Effector CD4-positive, alpha-beta T cell (primary cell): Measurements from ENCODE around the gene IL1A. TPM values are rescaled to one million over a fixed set of nuclear protein-coding genes. Genes with fewer than 3 reads are reported as not detected.
"Not testable (repeated sequence)": the region's sequence is repeated elsewhere in the genome, so short reads cannot be mapped to it uniquely, and the experiment has no call there.

Source experiments
- DNase-seq: peaks from one replicate; pipeline ENCODE4 v3.0.0-alpha.2; 2020
- total RNA-seq: gene quantifications from one replicate; lab custom pipeline; 2026; lab: John Stamatoyannopoulos, UW

The IL1A gene, protein sequence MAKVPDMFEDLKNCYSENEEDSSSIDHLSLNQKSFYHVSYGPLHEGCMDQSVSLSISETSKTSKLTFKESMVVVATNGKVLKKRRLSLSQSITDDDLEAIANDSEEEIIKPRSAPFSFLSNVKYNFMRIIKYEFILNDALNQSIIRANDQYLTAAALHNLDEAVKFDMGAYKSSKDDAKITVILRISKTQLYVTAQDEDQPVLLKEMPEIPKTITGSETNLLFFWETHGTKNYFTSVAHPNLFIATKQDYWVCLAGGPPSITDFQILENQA
- not detected for total RNA-seq

DNA sequence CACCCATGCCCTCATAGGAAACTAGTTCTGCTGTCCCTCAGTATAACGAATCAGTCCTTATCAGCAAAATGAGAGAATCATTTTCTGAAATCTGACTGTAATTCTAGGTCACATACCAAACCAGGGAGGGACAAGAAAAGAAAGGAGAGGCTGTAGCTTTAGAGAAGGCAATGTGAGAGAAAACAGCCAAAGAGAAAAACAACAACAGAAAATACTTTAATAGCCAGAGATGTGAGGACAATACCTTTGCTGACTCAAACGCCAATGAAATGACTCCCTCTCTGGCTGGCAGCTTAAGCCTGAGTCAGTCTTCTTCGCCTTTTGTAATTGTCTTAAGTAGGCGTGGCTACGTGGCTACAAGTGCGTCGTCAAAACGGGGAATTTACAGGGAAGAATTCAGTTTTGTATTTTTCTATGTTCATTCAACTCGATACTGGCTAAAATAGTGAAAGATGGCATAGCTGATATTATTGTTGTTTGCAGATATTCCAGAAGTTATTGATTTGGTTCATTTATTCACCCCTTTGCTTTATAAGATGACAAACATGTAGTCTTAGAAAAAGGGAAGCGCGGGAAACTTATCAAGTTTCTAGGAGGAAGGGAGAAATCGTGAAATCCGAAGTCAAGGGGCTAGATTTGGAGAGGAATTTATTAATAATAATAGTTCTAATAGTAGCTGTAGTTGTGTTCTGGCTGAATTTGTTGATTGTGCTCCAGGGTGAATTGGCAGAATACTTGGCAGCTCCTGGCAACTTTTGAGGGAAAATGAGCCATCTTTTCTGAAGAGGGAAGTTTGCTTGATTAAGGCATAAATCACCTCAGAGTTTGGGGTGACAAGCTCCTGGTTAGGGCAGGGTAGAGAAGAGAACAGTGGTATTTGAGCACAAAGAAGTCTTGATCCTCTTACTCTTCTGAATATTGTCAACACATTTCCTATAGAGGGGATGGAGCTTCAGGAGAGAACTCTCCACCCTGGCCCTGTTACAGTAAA is at the start of gene IL1A:
Gene IL1A (minus strand): TSS at position 295 of the 991 bp plus-strand sequence. CDS start 723 bp downstream, outside the sequence.
- DNase-seq = no peak

DNA sequence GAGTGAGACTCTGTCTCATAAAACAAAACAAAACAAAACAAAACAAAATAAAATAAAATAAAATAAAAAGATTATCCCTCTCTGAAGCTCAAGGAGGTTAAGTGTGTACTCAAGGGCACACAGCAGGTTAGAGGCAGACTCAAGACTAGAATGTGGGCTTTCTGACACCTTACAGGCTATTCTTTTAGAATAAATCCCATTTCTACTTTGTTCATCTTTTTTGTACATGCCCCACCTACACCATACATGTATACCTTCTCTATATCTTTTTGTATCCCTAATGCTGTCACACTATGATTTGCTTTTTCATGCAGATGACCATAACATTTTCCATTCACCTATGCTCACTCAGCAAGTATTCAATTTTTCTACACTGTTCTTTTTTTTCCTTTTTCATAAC is 49.7 kb upstream of the IL1A start:
- no peak for DNase-seq

DNA sequence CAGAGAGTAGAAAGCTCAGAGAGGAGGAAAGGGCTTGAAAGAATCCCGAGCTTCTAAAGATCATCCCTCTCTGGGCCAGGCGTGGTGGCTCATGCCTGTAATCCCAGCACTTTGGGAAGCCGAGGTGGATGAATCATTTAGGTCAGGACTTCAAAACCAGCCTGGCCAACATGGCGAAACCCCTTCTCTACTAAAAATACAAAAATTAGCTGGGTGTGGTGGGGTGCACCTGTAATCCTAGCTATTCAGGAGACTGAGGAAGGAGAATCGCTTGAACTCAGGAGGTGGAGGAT is 49.3 kb upstream of the IL1A start:
- not testable (repeated sequence) for DNase-seq

DNA sequence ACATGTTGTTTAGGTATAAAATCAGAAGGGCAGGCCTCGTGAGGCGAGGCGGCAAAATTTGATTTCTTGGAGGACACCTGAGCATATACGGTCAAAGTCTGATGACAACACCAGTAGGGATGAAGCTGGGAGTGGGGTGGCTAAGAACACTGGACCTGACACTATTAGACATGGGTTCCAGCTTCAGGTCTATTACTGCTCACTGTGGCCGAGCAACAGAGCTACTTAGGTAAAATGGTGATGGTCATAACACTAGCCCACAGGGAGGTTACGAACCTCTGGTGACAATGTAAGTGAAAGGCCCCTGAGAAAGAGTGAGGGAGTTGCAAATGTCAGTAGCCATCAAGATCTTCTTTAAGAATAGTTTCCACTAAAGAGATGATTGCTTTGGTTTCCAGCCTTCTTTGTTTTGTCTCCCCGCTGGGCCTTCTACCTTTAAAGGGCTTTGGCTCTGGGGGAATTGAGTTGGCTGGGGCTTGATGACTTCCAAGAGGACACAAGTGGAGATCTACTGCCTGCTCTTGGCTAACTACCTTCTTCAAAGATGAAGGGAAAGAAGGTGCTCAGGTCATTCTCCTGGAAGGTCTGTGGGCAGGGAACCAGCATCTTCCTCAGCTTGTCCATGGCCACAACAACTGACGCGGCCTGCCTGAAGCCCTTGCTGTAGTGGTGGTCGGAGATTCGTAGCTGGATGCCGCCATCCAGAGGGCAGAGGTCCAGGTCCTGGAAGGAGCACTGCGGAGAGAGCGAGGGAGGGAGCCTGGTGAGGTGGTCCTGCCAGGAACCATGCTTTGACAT is 48.7 kb upstream of the IL1A start:
- DNase-seq = no peak

DNA sequence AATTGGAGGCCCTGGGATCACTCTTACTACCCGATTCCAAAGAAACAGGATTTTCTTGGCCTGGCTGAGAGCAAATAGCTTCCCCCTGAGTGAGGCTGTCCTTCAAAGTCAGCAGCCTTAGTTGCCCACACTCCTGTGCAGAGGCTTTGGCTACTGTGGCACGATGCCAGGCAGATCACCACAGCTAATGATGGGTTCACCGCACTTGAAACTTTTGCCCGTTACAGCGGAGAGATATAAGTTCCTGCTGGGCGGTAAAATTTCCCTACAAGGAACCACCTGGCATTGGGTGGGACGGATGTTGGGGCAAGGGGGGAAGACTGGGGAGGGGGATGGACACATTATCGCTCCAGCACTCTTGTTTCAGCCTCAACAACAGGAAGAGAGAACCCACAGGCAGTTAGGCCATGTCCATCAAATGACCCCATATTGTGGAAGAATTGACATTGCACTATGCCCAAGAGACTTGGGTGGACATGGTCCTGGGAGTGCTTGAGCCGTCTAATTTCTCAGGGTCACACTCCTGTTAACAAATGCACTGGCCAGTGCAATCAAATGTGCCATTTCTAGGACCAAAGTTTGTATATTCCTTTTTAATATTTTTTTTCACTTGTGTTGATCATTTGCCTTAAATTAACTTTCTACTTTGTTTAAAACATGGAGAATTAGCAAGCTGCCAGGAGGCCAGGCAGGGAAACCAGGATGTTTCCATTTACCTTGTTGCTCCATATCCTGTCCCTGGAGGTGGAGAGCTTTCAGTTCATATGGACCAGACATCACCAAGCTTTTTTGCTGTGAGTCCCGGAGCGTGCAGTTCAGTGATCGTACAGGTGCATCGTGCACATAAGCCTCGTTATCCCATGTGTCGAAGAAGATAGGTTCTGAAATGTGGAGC is 47.9 kb upstream of the IL1A start:
- no peak for DNase-seq

DNA sequence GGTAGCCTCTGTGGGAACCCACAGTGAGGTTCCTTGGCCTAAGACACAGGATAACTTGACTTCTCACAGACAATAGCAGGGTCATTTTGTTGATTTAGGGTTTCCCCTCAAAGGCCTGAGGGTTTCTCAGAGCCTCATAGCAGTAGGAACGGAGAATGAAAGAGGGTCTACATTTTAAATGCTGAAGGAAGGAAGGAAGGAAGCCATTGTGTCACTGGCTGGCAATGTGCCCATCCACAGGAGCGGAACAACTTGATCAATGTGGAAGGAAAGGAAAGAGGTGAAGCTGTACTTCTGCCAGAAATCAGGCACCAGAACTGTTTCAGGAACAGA is 47.2 kb upstream of the IL1A start:
- DNase-seq = no peak

DNA sequence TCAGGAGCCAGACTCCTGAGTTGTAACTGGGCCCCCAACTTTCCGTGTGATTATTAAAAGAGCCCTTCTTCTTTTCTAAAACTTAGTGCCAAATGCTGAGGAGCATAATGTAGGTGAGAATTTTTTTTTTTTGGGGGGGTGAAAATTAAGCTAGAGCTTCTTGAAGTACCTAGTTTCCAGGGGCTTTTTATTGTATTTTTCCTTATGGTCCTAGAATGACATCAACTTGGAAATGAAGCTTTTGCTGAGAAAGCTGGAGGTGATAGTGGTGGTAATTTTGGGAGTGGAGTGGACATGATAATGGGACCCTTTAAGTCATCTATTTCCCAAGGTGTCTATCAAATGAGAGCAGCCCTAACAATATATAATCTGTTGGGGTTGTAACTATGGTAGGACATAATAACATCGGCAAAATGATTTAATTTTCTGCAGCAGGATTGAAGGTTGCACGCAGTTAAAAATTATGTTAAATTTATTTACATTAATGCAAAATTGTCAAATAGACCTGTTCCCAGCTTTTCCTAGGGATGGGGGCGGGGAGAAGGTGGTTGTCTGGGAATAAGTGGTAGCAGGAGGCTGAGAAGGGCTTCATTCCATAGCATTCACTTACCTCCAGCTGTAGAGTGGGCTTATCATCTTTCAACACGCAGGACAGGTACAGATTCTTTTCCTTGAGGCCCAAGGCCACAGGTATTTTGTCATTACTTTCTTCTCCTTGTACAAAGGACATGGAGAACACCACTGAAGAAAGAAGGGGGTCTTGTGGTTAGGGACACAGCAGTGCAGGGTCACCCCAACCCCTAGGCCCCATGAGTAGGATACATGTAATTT is 46.6 kb upstream of the IL1A start:
- no peak for DNase-seq

DNA sequence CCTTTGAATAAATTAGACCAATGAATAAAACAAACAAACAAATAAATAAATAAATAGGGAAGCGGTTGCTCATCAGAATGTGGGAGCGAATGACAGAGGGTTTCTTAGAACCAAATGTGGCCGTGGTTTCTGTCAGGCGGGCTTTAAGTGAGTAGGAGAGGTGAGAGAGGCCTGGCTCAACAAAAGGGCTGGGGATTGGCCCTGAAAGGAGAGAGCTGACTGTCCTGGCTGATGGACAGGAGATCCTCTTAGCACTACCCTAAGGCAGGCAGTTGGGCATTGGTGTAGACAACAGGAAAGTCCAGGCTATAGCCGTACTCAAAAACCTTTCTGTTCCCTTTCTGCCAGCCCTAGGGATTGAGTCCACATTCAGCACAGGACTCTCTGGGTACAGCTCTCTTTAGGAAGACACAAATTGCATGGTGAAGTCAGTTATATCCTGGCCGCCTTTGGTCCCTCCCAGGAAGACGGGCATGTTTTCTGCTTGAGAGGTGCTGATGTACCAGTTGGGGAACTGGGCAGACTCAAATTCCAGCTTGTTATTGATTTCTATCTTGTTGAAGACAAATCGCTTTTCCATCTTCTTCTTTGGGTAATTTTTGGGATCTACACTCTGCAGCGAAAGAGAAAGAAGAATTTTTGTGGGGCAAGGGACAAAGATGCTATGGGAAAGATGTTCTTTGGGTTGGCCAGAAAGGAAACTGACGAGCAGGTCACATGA is 45.8 kb upstream of the IL1A start:
- no peak for DNase-seq

DNA sequence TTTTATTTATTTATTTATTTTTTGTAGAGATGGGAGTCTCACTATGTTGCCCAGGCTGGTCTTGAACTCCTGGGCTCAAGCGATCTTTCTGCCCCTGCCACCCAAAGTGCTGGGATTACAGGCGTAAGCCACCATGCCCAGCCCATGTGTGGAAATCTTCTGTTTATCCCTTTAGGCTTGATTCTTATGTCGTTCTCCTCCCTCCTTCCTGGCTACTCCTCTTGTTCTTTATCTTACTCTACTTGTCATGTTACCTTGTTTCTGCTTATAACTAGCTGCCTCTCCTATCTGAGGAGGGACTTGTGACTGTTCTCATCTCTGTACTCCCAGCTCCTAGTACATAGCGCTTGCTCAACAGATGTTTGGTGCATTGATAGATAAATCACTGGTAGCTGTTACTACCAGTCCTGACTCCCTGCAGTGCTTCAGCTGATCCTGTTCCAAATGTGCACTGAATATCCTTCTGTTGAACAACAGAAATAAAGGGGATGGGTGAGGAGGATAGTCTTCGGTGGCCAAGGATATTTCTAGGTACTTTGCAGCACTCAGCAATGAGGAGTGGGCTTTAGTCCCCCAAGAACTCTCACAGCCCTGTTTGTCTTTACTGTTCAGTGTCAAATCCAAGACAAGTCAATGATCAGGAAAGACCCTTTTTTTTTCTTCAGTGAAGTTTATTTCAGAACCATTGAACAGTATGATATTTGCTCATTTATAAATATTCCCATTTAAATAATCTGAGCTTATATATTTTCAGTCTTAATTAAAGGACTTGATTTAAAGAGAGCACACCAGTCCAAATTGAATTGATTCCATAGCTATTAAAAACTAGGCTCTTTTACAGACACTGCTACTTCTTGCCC is 45.0 kb upstream of the IL1A start:
- no peak for DNase-seq

DNA sequence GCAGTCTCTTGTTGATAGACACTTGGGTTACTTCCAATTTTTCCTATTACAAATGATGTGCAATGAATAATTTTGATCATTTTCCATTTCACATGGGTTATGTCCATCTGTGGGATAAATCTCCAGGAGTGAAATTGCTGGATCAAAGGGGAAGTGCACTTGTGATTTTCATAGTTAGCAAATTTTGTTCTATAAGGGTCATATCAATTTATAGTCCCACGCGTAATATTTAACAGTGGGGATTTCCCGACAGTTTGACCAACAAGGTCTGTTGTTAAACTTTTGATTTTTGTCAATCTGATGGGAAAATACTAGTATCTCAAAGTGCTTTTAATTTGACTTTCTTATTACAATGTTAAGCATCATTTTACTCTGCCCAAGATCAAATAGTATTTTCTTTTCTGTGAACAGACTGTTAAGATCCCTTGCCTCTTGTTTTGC is 44.0 kb upstream of the IL1A start:
- no peak for DNase-seq

DNA sequence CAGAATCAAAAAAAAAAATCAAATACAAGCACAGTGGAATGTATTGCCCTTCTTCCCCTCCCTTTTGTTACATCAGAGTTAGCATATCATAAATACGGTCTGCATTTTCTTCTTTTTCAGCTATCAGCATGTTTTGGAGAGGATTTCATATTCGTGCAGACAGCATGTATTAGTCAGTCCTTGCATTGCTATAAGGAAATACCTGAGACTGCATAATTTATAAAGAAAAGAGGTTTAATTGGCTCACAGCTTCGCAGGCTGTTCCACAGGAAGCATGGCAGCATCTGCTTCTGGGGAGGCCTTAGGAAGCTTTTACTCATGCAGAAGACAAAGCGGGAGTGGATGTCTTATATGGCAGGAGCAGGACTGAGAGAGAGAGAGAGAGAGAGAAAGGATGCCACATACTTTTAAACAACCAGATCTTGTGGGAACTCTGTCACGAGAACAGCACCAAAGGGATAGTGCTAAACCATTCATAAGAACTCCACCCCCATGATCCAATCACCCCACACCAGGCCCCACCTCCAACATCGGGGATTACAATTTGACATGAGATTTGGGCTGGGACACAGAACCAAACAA is 43.4 kb upstream of the IL1A start:
- DNase-seq = no peak

DNA sequence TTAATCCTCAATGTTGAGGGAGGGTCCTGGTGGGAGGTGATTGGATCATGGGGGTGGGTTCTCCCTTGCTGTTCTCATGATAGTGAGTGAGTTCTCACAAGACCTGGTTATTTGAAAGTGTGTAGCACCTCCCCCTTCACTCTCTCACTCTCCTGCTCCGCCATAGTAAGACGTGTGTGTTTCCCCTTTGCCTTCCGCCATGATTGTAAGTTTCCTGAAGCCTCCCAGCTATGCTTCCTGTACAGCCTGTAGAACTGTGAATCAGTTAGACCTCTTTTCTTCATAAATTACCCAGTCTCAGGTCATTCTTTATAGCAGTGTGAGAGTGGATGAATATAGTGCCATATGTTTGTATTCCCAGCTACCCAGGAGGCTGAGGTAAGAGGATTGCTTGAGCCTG is 42.7 kb upstream of the IL1A start:
- DNase-seq = no peak

DNA sequence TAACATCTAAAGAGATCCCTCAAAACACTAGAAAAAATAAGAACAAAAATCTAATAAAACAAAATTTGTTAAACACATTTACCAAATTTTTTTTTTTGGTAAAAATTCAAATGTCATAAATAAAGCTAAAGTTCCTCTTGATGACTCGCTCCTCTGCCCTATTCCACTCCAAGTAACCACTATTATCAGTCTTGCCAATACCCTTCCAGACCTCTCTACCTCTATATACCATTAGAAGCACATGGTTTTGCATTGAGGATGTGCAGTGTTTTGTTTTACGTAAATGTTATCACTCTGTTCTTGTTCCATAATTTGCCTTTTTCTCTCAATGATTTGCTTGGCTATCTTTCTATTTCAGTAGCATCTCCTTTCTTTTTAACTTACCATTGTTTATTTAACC is 41.4 kb upstream of the IL1A start:
- no peak for DNase-seq

DNA sequence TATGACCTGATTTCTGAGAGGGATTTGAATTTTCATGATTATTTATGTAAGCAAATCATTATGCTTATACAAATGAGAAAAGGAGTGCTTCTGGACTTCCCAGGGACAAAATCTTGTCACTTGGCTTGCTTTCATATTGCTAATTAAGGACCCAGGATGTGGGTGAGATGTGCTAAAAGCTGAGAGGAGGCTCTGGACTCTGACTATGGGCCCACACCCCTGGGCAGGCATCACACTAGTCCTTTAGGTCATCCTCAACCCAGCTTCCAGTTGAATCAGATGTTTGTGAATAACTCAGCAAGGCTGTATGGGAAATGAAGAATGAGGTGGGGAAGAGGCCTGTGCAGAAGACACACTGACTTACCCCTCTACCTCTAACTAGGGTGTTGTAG is 40.4 kb upstream of the IL1A start:
- no peak for DNase-seq

DNA sequence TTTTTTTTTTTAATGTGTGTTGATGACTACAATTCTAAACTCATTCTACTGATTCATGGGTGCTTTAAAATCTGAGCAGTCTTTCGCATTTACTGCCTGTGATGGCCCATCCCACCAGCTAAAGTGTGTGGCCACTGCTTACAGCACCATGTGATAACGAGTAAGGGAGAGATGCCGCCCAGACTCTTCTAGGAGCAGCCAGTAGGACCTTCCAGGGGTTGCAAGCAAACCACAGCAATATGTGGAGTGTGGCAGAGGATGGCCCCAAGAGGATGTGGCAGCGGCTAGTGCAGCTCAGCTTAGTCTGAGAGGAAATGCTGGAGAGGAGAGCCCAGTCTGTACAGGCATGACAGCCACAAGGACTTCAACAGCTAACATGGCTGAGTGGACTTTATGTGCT is 37.4 kb upstream of the IL1A start:
- no peak for DNase-seq

DNA sequence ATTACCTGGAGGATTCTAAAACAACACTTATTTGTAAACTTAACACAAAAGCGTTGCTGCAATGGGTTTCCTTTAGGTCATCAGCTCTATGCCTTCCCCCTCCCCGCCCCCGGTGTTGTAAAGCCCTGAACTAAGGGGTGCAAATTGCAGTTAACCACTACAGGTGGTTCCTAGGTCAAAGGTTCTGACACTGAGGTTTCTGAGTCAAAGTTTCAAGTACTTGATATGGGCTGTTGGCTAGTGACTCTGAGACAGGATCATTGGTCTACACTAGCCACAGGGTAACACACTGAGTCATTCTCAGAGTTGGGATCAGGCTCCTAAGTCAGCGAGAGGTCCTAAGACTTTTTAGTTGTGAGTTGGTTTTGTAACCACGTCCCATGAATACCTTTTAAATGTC is 36.8 kb upstream of the IL1A start:
- DNase-seq = no peak

DNA sequence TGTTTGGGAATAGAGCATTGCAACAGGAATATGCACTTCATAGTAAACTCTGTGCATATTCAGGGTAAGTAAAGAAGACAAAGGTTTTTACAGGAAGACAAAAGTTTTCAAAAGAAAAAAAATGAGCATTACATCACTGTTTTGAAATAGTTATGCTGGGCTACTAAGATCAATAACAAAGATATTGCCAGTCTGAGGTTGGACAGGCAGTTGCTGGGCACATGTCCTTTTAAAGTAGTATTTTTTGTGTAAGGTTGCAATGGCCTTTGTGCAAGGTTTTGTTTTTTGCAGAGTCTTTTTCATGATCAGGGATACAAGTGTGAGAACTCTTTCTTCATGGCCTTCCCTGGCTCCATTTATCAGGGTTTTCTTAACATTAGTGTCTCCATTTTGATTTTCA is 36.0 kb upstream of the IL1A start:
- DNase-seq = no peak

DNA sequence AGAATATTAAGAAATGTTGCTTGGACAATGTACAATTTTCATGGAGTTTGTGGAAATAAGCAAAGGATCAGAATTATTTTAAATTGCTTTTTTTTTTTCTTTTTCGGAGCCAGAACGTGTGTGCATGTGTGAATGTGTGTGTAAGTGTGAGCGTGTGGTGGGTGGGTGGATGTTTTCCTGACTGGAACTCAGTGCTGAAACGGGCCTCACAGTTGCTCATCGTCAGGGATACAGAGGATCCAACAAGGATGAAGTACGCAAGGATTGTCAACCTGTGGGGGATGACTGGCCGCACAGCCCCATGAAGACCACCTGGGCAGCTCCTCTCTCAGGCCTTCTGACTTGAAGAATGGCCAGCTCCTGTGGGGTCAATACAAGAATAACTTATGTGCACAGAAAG is 34.8 kb upstream of the IL1A start:
- DNase-seq = no peak
